SU-DHL-6 (cell line): Measurements from ENCODE around the gene PLD5.

Experiments
- H2AFZ ChIP-seq: fragments of 200-600 bp; sonication (generic); 2 replicates; pipeline ENCODE4 v1.6.1; 2014; ENCODE audit warnings: low read depth, mild to moderate bottlenecking, moderate library complexity, mixed read lengths, antibody characterized with exemption, low read length; ENCODE audit not compliant: severe bottlenecking
- H3F3A ChIP-seq: fragments of 200-600 bp; shearing (Covaris generic); 2 replicates; pipeline ENCODE4 v1.6.0; 2016; ENCODE audit warnings: antibody characterized with exemption, mild to moderate bottlenecking; ENCODE audit not compliant: insufficient read depth
- H3K27ac ChIP-seq: fragments of 200-600 bp; sonication (generic); 2 replicates; pipeline ENCODE4 v1.5.1; 2016; ENCODE audit warnings: low read depth, mild to moderate bottlenecking, low read length, moderate library complexity, mixed read lengths
- H3K27me3 ChIP-seq: fragments of 200-600 bp; sonication (generic), shearing (Covaris generic); 2 replicates; pipeline ENCODE4 v1.6.0; 2014; ENCODE audit warnings: mild to moderate bottlenecking, low read length
- H3K36me3 ChIP-seq: fragments of 200-600 bp; sonication (generic); 2 replicates; pipeline ENCODE4 v1.6.1; 2014; ENCODE audit warnings: mild to moderate bottlenecking, low read length, mixed read lengths
- H3K4me2 ChIP-seq: fragments of 300-600, 200-600 bp; shearing (Covaris generic), sonication (generic); 2 replicates; pipeline ENCODE4 v1.6.0; 2014; ENCODE audit warnings: low read length, low read depth, mild to moderate bottlenecking; ENCODE audit not compliant: poor library complexity, severe bottlenecking
- H3K4me3 ChIP-seq: fragments of 200-600 bp; sonication (generic); 2 replicates; pipeline ENCODE4 v1.5.1; 2014; ENCODE audit warnings: antibody characterized with exemption, low read length, mild to moderate bottlenecking, mixed read lengths; ENCODE audit not compliant: insufficient read depth, poor library complexity, severe bottlenecking
- H3K79me2 ChIP-seq: fragments of 200-600 bp; sonication (generic); 2 replicates; pipeline ENCODE4 v1.6.1; 2014; ENCODE audit warnings: mild to moderate bottlenecking, low read length, moderate library complexity; ENCODE audit not compliant: insufficient read depth
- H3K9ac ChIP-seq: fragments of 200-600 bp; sonication (generic); 2 replicates; pipeline ENCODE4 v1.7.0; 2014; ENCODE audit warnings: mild to moderate bottlenecking, low read length
- H3K9me2 ChIP-seq: fragments of 200-600 bp; sonication (generic); replicated peaks from 2 replicates; pipeline ENCODE4 v1.6.1; 2014; ENCODE audit warnings: low read length; ENCODE audit not compliant: insufficient read depth
- H3K9me3 ChIP-seq: fragments of 200-600 bp; sonication (generic); 2 replicates; pipeline ENCODE4 v1.6.1; 2014; ENCODE audit warnings: low read length, mixed read lengths; ENCODE audit not compliant: insufficient read depth
- H4K20me1 ChIP-seq: fragments of 200-600 bp; sonication (generic); 2 replicates; pipeline ENCODE4 v1.6.1; 2014; ENCODE audit warnings: low read depth, mild to moderate bottlenecking, antibody characterized with exemption, low read length, moderate library complexity, mixed read lengths
- EZH2phosphoT487 ChIP-seq: fragments of 200-600 bp; sonication (generic), shearing (Covaris generic); conservative IDR thresholded peaks from 2 replicates; pipeline ENCODE4 v1.6.1; 2018; ENCODE audit warnings: mild to moderate bottlenecking, antibody characterized with exemption, low read length, moderate library complexity, mixed read lengths
- TF ChIP-seq, protein P1 (sequence below): fragments of 200-600 bp; sonication (generic); IDR thresholded peaks from one replicate; pipeline ENCODE4 v1.5.1; 2017; ENCODE audit warnings: antibody characterized with exemption, mild to moderate bottlenecking, low read length, moderate library complexity; ENCODE audit not compliant: insufficient read depth, poor library complexity, severe bottlenecking

Gene PLD5

GRCh38 chr1:242206994-242207393, 317.5 kb downstream of the PLD5 start:
- H3K4me2 ChIP-seq, result no peak overlapping the region
- H3K27me3 ChIP-seq, result no peaks in the 10 kb centered on the region
- no peaks in the 10 kb centered on the region for H3F3A ChIP-seq
- H3K79me2 ChIP-seq, result no peaks in the 10 kb centered on the region
- H3K4me3 ChIP-seq, result no peak overlapping the region
- H2AFZ ChIP-seq, result no peak overlapping the region
- TF ChIP-seq EZH2phosphoT487, result no peak
- TF ChIP-seq, protein P1, sequence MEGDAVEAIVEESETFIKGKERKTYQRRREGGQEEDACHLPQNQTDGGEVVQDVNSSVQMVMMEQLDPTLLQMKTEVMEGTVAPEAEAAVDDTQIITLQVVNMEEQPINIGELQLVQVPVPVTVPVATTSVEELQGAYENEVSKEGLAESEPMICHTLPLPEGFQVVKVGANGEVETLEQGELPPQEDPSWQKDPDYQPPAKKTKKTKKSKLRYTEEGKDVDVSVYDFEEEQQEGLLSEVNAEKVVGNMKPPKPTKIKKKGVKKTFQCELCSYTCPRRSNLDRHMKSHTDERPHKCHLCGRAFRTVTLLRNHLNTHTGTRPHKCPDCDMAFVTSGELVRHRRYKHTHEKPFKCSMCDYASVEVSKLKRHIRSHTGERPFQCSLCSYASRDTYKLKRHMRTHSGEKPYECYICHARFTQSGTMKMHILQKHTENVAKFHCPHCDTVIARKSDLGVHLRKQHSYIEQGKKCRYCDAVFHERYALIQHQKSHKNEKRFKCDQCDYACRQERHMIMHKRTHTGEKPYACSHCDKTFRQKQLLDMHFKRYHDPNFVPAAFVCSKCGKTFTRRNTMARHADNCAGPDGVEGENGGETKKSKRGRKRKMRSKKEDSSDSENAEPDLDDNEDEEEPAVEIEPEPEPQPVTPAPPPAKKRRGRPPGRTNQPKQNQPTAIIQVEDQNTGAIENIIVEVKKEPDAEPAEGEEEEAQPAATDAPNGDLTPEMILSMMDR, result no peak
- no peaks in the 10 kb centered on the region for H3K9me2 ChIP-seq
- no peaks in the 10 kb centered on the region for H3K36me3 ChIP-seq
- no peaks in the 10 kb centered on the region for H4K20me1 ChIP-seq
- H3K9ac ChIP-seq, result no peak overlapping the region
- H3K9me3 ChIP-seq, result no peaks in the 10 kb centered on the region
- no peak overlapping the region for H3K27ac ChIP-seq

GRCh38 chr1:242205622-242206489, 318.6 kb downstream of the PLD5 start:
- no peaks in the 10 kb centered on the region for H4K20me1 ChIP-seq

DNA sequence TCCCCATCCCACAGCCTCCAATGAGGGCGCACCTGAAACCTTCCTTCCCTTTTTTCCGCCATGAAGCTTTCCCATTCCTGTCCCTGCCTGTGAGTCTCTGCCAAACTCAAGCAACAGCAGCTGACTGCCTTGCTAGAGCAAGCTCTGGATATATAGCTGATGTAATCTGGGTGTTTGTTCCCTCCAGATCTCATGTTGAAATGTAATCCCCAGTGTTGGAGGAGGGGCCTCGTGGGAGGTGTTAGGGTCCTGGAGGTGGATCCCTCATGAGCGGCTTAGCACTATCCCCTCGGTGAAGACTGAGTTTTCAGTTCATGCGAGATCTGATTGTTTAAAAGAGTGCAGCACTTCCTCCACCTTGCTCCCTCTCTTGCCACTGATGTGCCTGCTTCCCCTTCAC, 321.2 kb downstream of the PLD5 start:
- no peaks in the 10 kb centered on the region for H3K9me2 ChIP-seq
- H3K9me3 ChIP-seq, result no peaks in the 10 kb centered on the region
- no peaks in the 10 kb centered on the region for H3F3A ChIP-seq
- no peak overlapping the region for H3K9ac ChIP-seq
- TF ChIP-seq, protein P1, result no peak
- no peaks in the 10 kb centered on the region for H3K27me3 ChIP-seq
- H4K20me1 ChIP-seq, result no peaks in the 10 kb centered on the region
- H3K4me2 ChIP-seq, result no peak overlapping the region
- H3K4me3 ChIP-seq, result no peak overlapping the region
- no peak overlapping the region for H2AFZ ChIP-seq
- H3K27ac ChIP-seq, result no peak overlapping the region
- H3K79me2 ChIP-seq, result no peaks in the 10 kb centered on the region
- no peaks in the 10 kb centered on the region for H3K36me3 ChIP-seq

More at GRCh38 chr1:242205622-242206489, 318.6 kb downstream of the PLD5 start:
- H3K9me2 ChIP-seq, result no peaks in the 10 kb centered on the region
- H3K27me3 ChIP-seq, result no peaks in the 10 kb centered on the region
- no peaks in the 10 kb centered on the region for H3K9me3 ChIP-seq
- no peak overlapping the region for H3K27ac ChIP-seq
- H3K4me2 ChIP-seq, result no peak overlapping the region
- TF ChIP-seq, protein P1, result no peak
- TF ChIP-seq EZH2phosphoT487, result no peak
- H3K9ac ChIP-seq, result no peak overlapping the region
- H3K79me2 ChIP-seq, result no peaks in the 10 kb centered on the region
- no peaks in the 10 kb centered on the region for H3F3A ChIP-seq
- no peaks in the 10 kb centered on the region for H3K36me3 ChIP-seq
- H3K4me3 ChIP-seq, result no peak overlapping the region
- H2AFZ ChIP-seq, result no peak overlapping the region
